Ovary (tissue), 9 donors: ENCODE results near the gene ARPIN. TPM values are rescaled to one million over a fixed set of nuclear protein-coding genes. Genes with fewer than 3 reads are reported as not detected.

Experiments
- DNase-seq, 5 donors: peaks; one replicate each; pipeline ENCODE4 v3.0.0-alpha.2; 2019 to 2020
- H3K27ac ChIP-seq, 2 donors: fragments of 200-600 bp; one replicate each; pipeline versions ENCODE4 v1.5.1 to v1.8.0; 2019 to 2022
- H3K27me3 ChIP-seq: fragments of 200-600 bp; one replicate; pipeline ENCODE4 v1.8.0; 2022
- H3K36me3 ChIP-seq: fragments of 200-600 bp; sonication (generic); one replicate; pipeline ENCODE4 v1.5.1; 2019
- H3K4me1 ChIP-seq: one replicate; pipeline ENCODE4 v1.8.1; 2013; ENCODE audit warnings: mild to moderate bottlenecking, moderate library complexity; ENCODE audit not compliant: insufficient read depth
- H3K4me3 ChIP-seq: fragments of 200-600 bp; sonication (generic); one replicate; pipeline ENCODE4 v1.5.1; 2017
- H3K9me3 ChIP-seq, 2 donors: fragments of 200-600 bp in 1 of 2; sonication (generic) in 1 of 2; one replicate each; pipeline versions ENCODE4 v1.5.1 to v1.8.1; 2013 to 2019; ENCODE audit warnings: mild to moderate bottlenecking in 1 of 2, moderate library complexity in 1 of 2
- CTCF ChIP-seq, 3 donors: fragments of 450-650 bp in 2 of 3; fragments of 200-600 bp in 1 of 3; IDR thresholded peaks; one replicate each; pipeline versions ENCODE4 v1.5.1 to v1.8.0; 2016 to 2022; ENCODE audit warnings: antibody characterized with exemption in 3 of 3, mild to moderate bottlenecking in 1 of 3
- EP300 ChIP-seq: sonication (generic); formaldehyde crosslinking; IDR thresholded peaks from one replicate; pipeline ENCODE4 v1.6.1; 2017; ENCODE audit warnings: antibody characterized with exemption
- POLR2A ChIP-seq: fragments of 450-650 bp; IDR thresholded peaks from one replicate; pipeline ENCODE4 v1.6.1; 2017; ENCODE audit warnings: antibody characterized with exemption, mild to moderate bottlenecking, moderate library complexity
- WGBS, 3 donors: extraction: QIAGEN DNeasy Blood & Tissue Kit in 1 of 3; methylation state at CpG; one replicate each; pipeline versions ENCODE4 v1.1.5 to v1.1.7; 2013 to 2017; 5-methylcytosine and 5-hydroxymethylcytosine counted together
- intact Hi-C, 4 donors: fragments of 100-400 bp; cut with DNase I; formaldehyde crosslinking; loops; one replicate each; pipeline versions ENCODE4 v1.11.0 to v1.15.1; 2022 to 2023
- polyA plus RNA-seq, 2 donors: library from polyadenylated mRNA; stranded (reverse); fragments of 200-250 nt in 1 of 2; fragments of 350-450 nt in 1 of 2; fragmentation: Illumina TruSeq in 1 of 2; extraction: RNeasy Lipid Tissue Mini Kit (QIAGEN cat#74804) in 1 of 2; gene quantifications; one replicate each; pipeline ENCODE4 v1.2.3, GENCODE V29; 2013 to 2014
- total RNA-seq, 7 donors: library from RNA; depleted of rRNA in 2 of 7; stranded (reverse); fragments of >200 nt in 2 of 7; fragmentation: NEBNext Ultra II Directional in 3 of 7; extraction: Animal tissue kit (Norgen Biotek cat#: 25700) in 3 of 7; gene quantifications; one replicate each; pipeline versions ENCODE4 v1.1.0 to v1.2.4, GENCODE V29; 2016 to 2023
- donor health status: DM: no; HTN: no; CAD: no; lungs with moderate emphysema.
- donor health status: DM: no; HTN: no; CAD: no.
- donor health status: Bipolar disorder and iron deficiency.
- donor health status: DM: yes; HTN: yes; CAD: no.
- donor health status: DM: no; HTN: no; CAD: no.
- donor health status: DM: yes; HTN: yes; CAD: no.

ARPIN gene
- total and polyA plus RNA-seq, 9 donors: 14.2 to 36.5 (median 29.9) TPM

- Histone ChIP-seq H3K4me1 (no peaks in the 10 kb centered on the region), H3K4me3 (no peak overlapping the region), H3K27me3 (no peaks in the 10 kb centered on the region), H3K9me3 (no peaks in the 10 kb centered on the region), H3K27ac (no peak overlapping the region), H3K36me3 (no peaks in the 10 kb centered on the region)
- TF ChIP-seq EP300 (no peak), CTCF (IDR thresholded peaks at IDR 0.05) (no peak), POLR2A (no peak)
- DNase-seq: no peak
- intact Hi-C loops: loop anchor here in 3 of 4 donors (10.0 kb wide), 3 partner anchors 172 to 322 kb away; no protein-coding TSS in a partner anchor
- 91 to 96% (median 92%) methylated on average over 15 of the region's 15 CpGs for WGBS, 3 donors
Observed at GRCh38 chr15:89903015-89903857, 9.5 kb downstream of the ARPIN start.

DNA sequence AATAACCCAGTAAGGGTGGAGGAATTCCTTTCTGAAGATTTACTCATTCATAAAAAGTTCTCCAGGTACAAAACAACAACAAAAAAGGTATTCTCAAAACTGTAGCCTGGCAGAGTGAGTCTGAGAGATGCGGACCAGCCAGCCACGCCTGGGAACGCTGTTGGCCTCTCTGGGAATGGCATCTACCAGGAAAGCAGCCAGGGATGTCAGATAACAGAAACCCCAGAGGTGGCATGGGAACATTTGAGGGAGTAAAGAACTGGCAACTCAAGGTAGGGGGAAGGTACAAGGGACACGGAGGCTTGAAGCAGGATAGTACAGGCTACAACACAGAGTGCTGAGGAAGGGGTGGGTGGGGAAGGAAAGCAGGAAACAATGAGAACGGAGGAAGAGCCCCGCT is 11.9 kb downstream of the ARPIN start:
- H3K9me3 ChIP-seq: no peaks in the 10 kb centered on the region
- H3K4me3 ChIP-seq: no peak overlapping the region
- H3K27ac ChIP-seq: no peak overlapping the region
- no peak for DNase-seq
- TF ChIP-seq EP300 (no peak), CTCF (IDR thresholded peaks at IDR 0.05) (no peak), POLR2A (no peak)
- intact Hi-C loops: loop anchor here in 3 of 4 donors (10.0 kb wide), 3 partner anchors 174 to 324 kb away; no protein-coding TSS in a partner anchor
- H3K27me3 ChIP-seq: no peaks in the 10 kb centered on the region
- 78 to 83% (median 78%) methylated on average over 6 of the region's 6 CpGs for WGBS, 3 donors
- H3K4me1 ChIP-seq: no peaks in the 10 kb centered on the region
- H3K36me3 ChIP-seq: no peaks in the 10 kb centered on the region

DNA sequence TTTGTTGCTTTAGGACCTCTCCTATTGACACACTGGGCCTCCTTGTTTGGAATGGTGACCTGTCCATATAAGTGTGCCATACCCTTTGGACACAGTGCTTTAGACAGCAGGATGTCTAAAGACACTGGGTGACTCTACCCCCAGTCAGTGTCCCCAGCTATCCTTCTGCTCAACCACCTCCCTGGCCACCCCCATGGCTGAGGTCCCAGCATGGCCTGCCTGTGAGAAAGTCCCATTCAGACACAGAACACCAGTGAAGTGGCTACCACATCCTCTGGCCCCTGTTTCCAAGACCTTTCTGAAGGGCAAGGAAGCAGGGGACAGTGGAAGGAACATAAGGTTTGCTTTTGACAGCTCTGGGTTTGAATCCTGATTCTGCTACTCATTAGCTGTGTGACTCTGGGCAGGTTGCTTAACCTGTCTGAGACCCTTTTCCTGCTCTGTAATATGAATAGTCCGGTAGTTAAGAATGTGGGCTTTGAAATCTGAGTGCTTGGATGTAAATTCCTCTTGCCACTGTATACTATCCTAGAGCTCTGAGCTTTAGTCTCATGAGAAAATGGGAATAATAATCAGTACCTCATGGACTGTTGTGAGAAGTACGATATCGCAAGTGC is 12.7 kb downstream of the ARPIN start:
- Histone ChIP-seq H3K4me1 (no peaks in the 10 kb centered on the region), H3K27ac (no peak overlapping the region), H3K36me3 (no peaks in the 10 kb centered on the region), H3K4me3 (no peak overlapping the region), H3K27me3 (no peaks in the 10 kb centered on the region), H3K9me3 (no peaks in the 10 kb centered on the region)
- TF ChIP-seq EP300: no peak
- TF ChIP-seq POLR2A: no peak
- no peak for TF ChIP-seq CTCF (IDR thresholded peaks at IDR 0.05)
- intact Hi-C loops: loop anchor here (10.0 kb wide), 4 partner anchors 165 to 325 kb away; no protein-coding TSS in a partner anchor
- DNase-seq: no peak
- WGBS, 3 donors: 85 to 98% (median 87%) methylated on average over 3 of the region's 3 CpGs

- DNase-seq: no peak
- intact Hi-C loops: loop anchor here in 3 of 4 donors (10.0 kb wide), 3 partner anchors 165 to 325 kb away; no protein-coding TSS in a partner anchor
- H3K36me3 ChIP-seq: no peaks in the 10 kb centered on the region
- TF ChIP-seq POLR2A (no peak), CTCF (IDR thresholded peaks at IDR 0.05) (no peak), EP300 (no peak)
- 82 to 84% (median 83%) methylated on average over 12 of the region's 12 CpGs for WGBS, 3 donors
- no peaks in the 10 kb centered on the region for H3K27me3 ChIP-seq
- no peaks in the 10 kb centered on the region for H3K4me1 ChIP-seq
- no peak overlapping the region for H3K27ac ChIP-seq
- H3K9me3 ChIP-seq: no peaks in the 10 kb centered on the region
- H3K4me3 ChIP-seq: no peak overlapping the region
Observed at GRCh38 chr15:89899295-89899945, 13.3 kb downstream of the ARPIN start.
